NB4 (cell line): Measurements from ENCODE around the gene ITM2A.
A peak's percentile ranks its signal among the peaks of the same experiment; 100 is the strongest.

Experiments
- DNase-seq: peaks from one replicate; pipeline ENCODE4 v3.0.0; 2010; ENCODE audit warnings: low read depth
- H3K4me3 ChIP-seq: one replicate; pipeline ENCODE4 v1.5.1; 2011; ENCODE audit warnings: mild to moderate bottlenecking, low read depth, low read length, moderate library complexity
- CTCF ChIP-seq: IDR thresholded peaks from one replicate; pipeline ENCODE4 v1.5.1; 2012; ENCODE audit warnings: low read depth, low read length
- MAX ChIP-seq: IDR thresholded peaks from 2 replicates; pipeline ENCODE4 v1.6.1; 2011; ENCODE audit warnings: low read depth, low read length
- MYC ChIP-seq: IDR thresholded peaks from 2 replicates; pipeline ENCODE4 v1.6.1; 2011; ENCODE audit warnings: low read depth, low read length
- POLR2A ChIP-seq: IDR thresholded peaks from 2 replicates; pipeline ENCODE4 v1.6.1; 2011; ENCODE audit warnings: mild to moderate bottlenecking; ENCODE audit not compliant: insufficient read length; ENCODE audit errors: extremely low read depth

Gene ITM2A

GRCh38 chrX:79366873-79367749 is at the start of gene ITM2A:
ITM2A (minus strand) TSS chrX:79367334; CDS start chrX:79367215, 119 bp downstream.
- H3K4me3 ChIP-seq, result peak within 1 kb of the TSS; percentile 46
- DNase-seq, result peak; percentile 53
- TF ChIP-seq CTCF, result no peak

- no peak overlapping the region for H3K4me3 ChIP-seq
- DNase-seq, result no peak
- no peak for TF ChIP-seq MAX
- no peak for TF ChIP-seq CTCF
- no peak for TF ChIP-seq MYC
- no peak for TF ChIP-seq POLR2A
Measured at GRCh38 chrX:79415056-79415455, 47.9 kb upstream of the ITM2A start.

GRCh38 chrX:79413963-79414362 is 46.8 kb upstream of the ITM2A start:
- H3K4me3 ChIP-seq, result no peak overlapping the region
- no peak for TF ChIP-seq POLR2A
- TF ChIP-seq MYC, result no peak
- TF ChIP-seq MAX, result no peak
- TF ChIP-seq CTCF, result no peak
- DNase-seq, result no peak

GRCh38 chrX:79412972-79413371 is 45.8 kb upstream of the ITM2A start:
- H3K4me3 ChIP-seq, result peak overlapping the region; percentile 32
- TF ChIP-seq CTCF, result no peak
- no peak for TF ChIP-seq MYC
- no peak for TF ChIP-seq MAX
- TF ChIP-seq POLR2A, result no peak
- peak; percentile 35 for DNase-seq

GRCh38 chrX:79412166-79412565 is 45.0 kb upstream of the ITM2A start:
- no peak for TF ChIP-seq MAX
- TF ChIP-seq MYC, result no peak
- TF ChIP-seq CTCF, result no peak
- no peak for TF ChIP-seq POLR2A
- no peak for DNase-seq
- H3K4me3 ChIP-seq, result no peak overlapping the region
